K562 (cell line): ENCODE data around the gene FBXW10. TPM values are rescaled to one million over a fixed set of nuclear protein-coding genes. Genes with fewer than 3 reads are reported as not detected.
"Not testable (repeated sequence)": the region's sequence is repeated elsewhere in the genome, so short reads cannot be mapped to it uniquely, and the experiment has no call there.

Experiments
- ATAC-seq: fragments of 200-7000 bp; cut with Tn5 transposase; 3 replicates; pipeline ENCODE4 v1.9.1; 2020; ENCODE audit warnings: moderate library complexity
- Bru-seq: library from RNA; stranded (reverse); fragments of 400-500 nt; gene quantifications from one replicate; lab custom pipeline; 2021; lab: Mats Ljungman, UMichigan
- BruChase-seq, 2 experiments: library from RNA; stranded (reverse); fragments of 400-500 nt; gene quantifications; one replicate each; lab custom pipeline; 2021; lab: Mats Ljungman, UMichigan
- BruUV-seq: library from RNA; stranded (reverse); fragments of 400-500 nt; replicated peaks from 2 replicates; lab custom pipeline; 2021; lab: Mats Ljungman, UMichigan
- CTCF ChIA-PET: fragments of 300-600 bp; formaldehyde crosslinking; extraction: SDS; loops from one replicate; lab custom pipeline; 2021; ENCODE audit warnings: low intra/inter-chr PET ratio; lab: Yijun Ruan, JAX
- POLR2A ChIA-PET: fragments of 300-600, 350-650 bp; sonication (Branson Sonifier 250); formaldehyde crosslinking; extraction: SDS; loops from one replicate; lab custom pipeline; 2021; ENCODE audit warnings: antibody characterized with exemption, inconsistent platforms; lab: Yijun Ruan, JAX
- DNase-seq, 4 experiments: peaks; one replicate each; pipeline versions ENCODE4 v3.0.0 to v3.0.0-alpha.2; 2011 to 2018; ENCODE audit warnings: low spot score in 3 of 4, mixed read lengths in 3 of 4; ENCODE audit errors: extremely low read depth in 1 of 4
- FAIRE-seq: peaks from 2 replicates; lab custom pipeline; 2011; peaks lifted over from hg19 to GRCh38; lab: Jason Lieb, UNC
- H2AFZ ChIP-seq: 2 replicates; pipeline ENCODE4 v1.6.0; 2011; ENCODE audit warnings: low read depth, low read length, control low read depth, inconsistent platforms
- H3K27ac ChIP-seq: fragments of 200-600 bp; 3 replicates; pipeline ENCODE4 v1.8.0; 2011; ENCODE audit warnings: low read depth, mild to moderate bottlenecking, control low read depth, inconsistent platforms, low read length, moderate library complexity, mixed read lengths; ENCODE audit errors: extremely low read depth
- H3K27me3 ChIP-seq, 2 experiments: fragments of 300-600 bp in 1 of 2; 2 replicates in 1 of 2; 3 replicates in 1 of 2; pipeline versions ENCODE4 v1.6.0 to v1.8.0; 2011; ENCODE audit warnings: inconsistent platforms in 2 of 2, low read length in 2 of 2, mild to moderate bottlenecking in 1 of 2, mixed read lengths in 1 of 2, moderate library complexity in 1 of 2; ENCODE audit not compliant: control insufficient read depth in 2 of 2, insufficient read depth in 2 of 2
- H3K36me3 ChIP-seq: fragments of 300-600 bp; 3 replicates; pipeline ENCODE4 v1.8.0; 2011; ENCODE audit warnings: mild to moderate bottlenecking, low read length, inconsistent platforms; ENCODE audit not compliant: control insufficient read depth, insufficient read depth
- H3K4me1 ChIP-seq, 2 experiments: fragments of 200-600 bp in 1 of 2; replicated peaks in 1 of 2; 2 replicates in 1 of 2; 3 replicates in 1 of 2; pipeline versions ENCODE4 v1.5.1 to v1.8.0; 2011; ENCODE audit warnings: inconsistent platforms in 2 of 2, low read length in 2 of 2, mild to moderate bottlenecking in 1 of 2, mixed read lengths in 1 of 2, moderate library complexity in 1 of 2; ENCODE audit not compliant: control insufficient read depth in 2 of 2, insufficient read depth in 2 of 2
- H3K4me2 ChIP-seq: 2 replicates; pipeline ENCODE4 v1.6.1; 2011; ENCODE audit warnings: low read length, control low read depth, inconsistent platforms, mixed read lengths; ENCODE audit not compliant: insufficient read depth
- H3K4me3 ChIP-seq: fragments of 200-600 bp; sonication (generic), shearing (Covaris generic); 2 replicates; pipeline ENCODE4 v1.5.1; 2016; ENCODE audit warnings: control low read depth, inconsistent platforms
- H3K79me2 ChIP-seq: fragments of 200-600 bp; 3 replicates; pipeline ENCODE4 v1.8.0; 2011; ENCODE audit warnings: low read length, inconsistent platforms; ENCODE audit not compliant: control insufficient read depth, insufficient read depth
- H3K9ac ChIP-seq, 2 experiments: 2 replicates each; pipeline versions ENCODE4 v1.6.0 to v1.6.1; 2011; ENCODE audit warnings: low read depth in 2 of 2, low read length in 2 of 2, control low read depth in 1 of 2, inconsistent platforms in 1 of 2, mild to moderate bottlenecking in 1 of 2, mixed read lengths in 1 of 2; ENCODE audit not compliant: insufficient read depth in 1 of 2
- H3K9me1 ChIP-seq: one replicate; pipeline ENCODE4 v1.6.0; 2011; ENCODE audit warnings: inconsistent platforms, mild to moderate bottlenecking, low read length, moderate library complexity; ENCODE audit not compliant: control insufficient read depth, insufficient read depth
- H3K9me3 ChIP-seq: replicated peaks from 2 replicates; pipeline ENCODE4 v1.5.1; 2011; ENCODE audit warnings: low read depth, low read length, inconsistent platforms; ENCODE audit not compliant: control insufficient read depth, insufficient read depth
- H4K20me1 ChIP-seq: replicated peaks from 2 replicates; pipeline ENCODE4 v1.6.1; 2011; ENCODE audit warnings: low read length, inconsistent platforms, mixed read lengths; ENCODE audit not compliant: control insufficient read depth, insufficient read depth
- WGBS: fragments of 100-300 bp; shearing (Covaris generic); methylation state at CpG from one replicate; pipeline ENCODE4 v1.1.6; 2016; ENCODE audit warnings: low coverage, mixed read lengths; ENCODE audit not compliant: insufficient coverage; ENCODE audit errors: missing lambda C conversion rate; 5-methylcytosine and 5-hydroxymethylcytosine counted together
- in situ Hi-C: fragments of 300-500 bp; cut with MboI; formaldehyde crosslinking; loops from 4 replicates; pipeline ENCODE4 v1.15.0; 2018; ENCODE audit warnings: inconsistent platforms, mixed read lengths
- intact Hi-C: fragments of 100-400 bp; cut with micrococcal nuclease; formaldehyde crosslinking; loops from 2 replicates; pipeline ENCODE4 v1.14.2; 2022
- long read RNA-seq, 3 experiments: library from polyadenylated mRNA in 2 of 3; library from RNA in 1 of 3; unstranded in 2 of 3; stranded (forward) in 1 of 3; transcript quantifications; one replicate each; pipeline ENCODE4 v2.0.0, GENCODE V29; 2019 to 2022
- polyA minus RNA-seq, 3 experiments: library from RNA; depleted of rRNA, polyadenylated mRNA; stranded (reverse); fragments of >200 nt; gene quantifications; 2 replicates each; pipeline ENCODE4 v1.2.3, GENCODE V29; 2011
- polyA plus RNA-seq, 8 experiments: library from polyadenylated mRNA; depleted of rRNA in 4 of 8; stranded (reverse) in 5 of 8; unstranded in 3 of 8; fragments of >200 nt; fragmentation: Nextera tagmentation in 2 of 8; fragmentation: Illumina TruSeq in 1 of 8; extraction: Ambion mirVana in 2 of 8; extraction: Trizol in 1 of 8; gene quantifications; 2 replicates each; pipeline versions ENCODE4 v1.2.1 to v1.2.3, GENCODE V29; 2011 to 2014; ENCODE audit warnings: inconsistent platforms in 1 of 8, missing spikeins in 1 of 8
- total RNA-seq, 7 experiments: library from RNA; depleted of rRNA in 6 of 7; stranded (reverse); fragments of >200 nt in 6 of 7; fragmentation: Illumina TruSeq in 2 of 7; extraction: Trizol in 2 of 7; gene quantifications; 2 replicates each; pipeline versions ENCODE4 v1.2.1 to v1.2.3, GENCODE V29; 2011 to 2021; ENCODE audit warnings: low replicate concordance in 1 of 7

Gene FBXW10
- total RNA-seq (2011; cell fraction: chromatin; rRNA removed; ENCODE audit: low replicate concordance): not detected in 2 replicates
- not detected in 2 replicates for total RNA-seq (2011; cell fraction: nucleolus; rRNA removed)
- total RNA-seq (2011; cell fraction: nucleoplasm; rRNA removed): not detected in 2 replicates
- total RNA-seq (2014; rRNA removed): not detected in 2 replicates
- total RNA-seq (2014; rRNA removed; fragmentation: Illumina TruSeq; extraction: Trizol): not detected in 2 replicates
- total RNA-seq (2015; rRNA removed; fragmentation: Illumina TruSeq; extraction: Trizol): not detected in 2 replicates
- not detected in 2 replicates for total RNA-seq (2021)
- not detected in 2 replicates for polyA plus RNA-seq (2011; rRNA removed)
- polyA plus RNA-seq (2011; cell fraction: cytosol; rRNA removed): not detected in 2 replicates
- polyA plus RNA-seq (2011; cell fraction: nucleus; rRNA removed): not detected in 2 replicates
- polyA plus RNA-seq (2012): not detected in 2 replicates
- not detected in 2 replicates for polyA plus RNA-seq (2014; fragmentation: Illumina TruSeq; extraction: Trizol)
- polyA plus RNA-seq (2014; fragmentation: Nextera tagmentation; extraction: Ambion mirVana): not detected
- not detected in 2 replicates for polyA plus RNA-seq (2014; rRNA removed)
- polyA minus RNA-seq (2011; rRNA and poly(A)+ RNA removed): not detected in 2 replicates
- not detected in 2 replicates for polyA minus RNA-seq (2011; cell fraction: cytosol; rRNA and poly(A)+ RNA removed)
- not detected in 2 replicates for polyA minus RNA-seq (2011; cell fraction: nucleus; rRNA and poly(A)+ RNA removed)
- Bru-seq, nascent RNA: not detected
- BruChase-seq, experiment 1, labeled RNA remaining after a 2-hour chase: not detected
- BruChase-seq, experiment 2, labeled RNA remaining after a 6-hour chase: not detected
- long read RNA-seq, experiment 1: 0 reads
- long read RNA-seq, experiment 2: 0 reads
- long read RNA-seq, experiment 3: 0 reads

GRCh38 chr17:18743699-18744421 is at the start of gene FBXW10:
TSS of gene FBXW10 (plus strand) at chr17:18744054. CDS start at chr17:18744245, 191 bp downstream.
- ATAC-seq, H3K4me3 ChIP-seq, POLR2A ChIA-PET, intact Hi-C loops, H3K9me1 ChIP-seq, H3K36me3 ChIP-seq, DNase-seq, H3K27me3 ChIP-seq, H3K9ac ChIP-seq, in situ Hi-C loops, H4K20me1 ChIP-seq, H2AFZ ChIP-seq, H3K27ac ChIP-seq, H3K4me1 ChIP-seq, BruUV-seq, H3K79me2 ChIP-seq, H3K9me3 ChIP-seq, H3K4me2 ChIP-seq, CTCF ChIA-PET: not testable (repeated sequence)
- FAIRE-seq: peak; percentile 77
- WGBS: 55% methylated on average over 5 of the region's 10 CpGs

GRCh38 chr17:18695143-18695542 is 48.7 kb upstream of the FBXW10 start:
- H4K20me1 ChIP-seq, H3K4me1 ChIP-seq, ATAC-seq, BruUV-seq, H3K79me2 ChIP-seq, H2AFZ ChIP-seq, H3K9ac ChIP-seq, in situ Hi-C loops, FAIRE-seq, H3K9me1 ChIP-seq, intact Hi-C loops, CTCF ChIA-PET, H3K4me2 ChIP-seq, H3K36me3 ChIP-seq, H3K9me3 ChIP-seq, DNase-seq, H3K27ac ChIP-seq, POLR2A ChIA-PET, H3K27me3 ChIP-seq, H3K4me3 ChIP-seq: not testable (repeated sequence)
- whole genome bisulfite sequencing: 4% methylated on average over 2 of the region's 2 CpGs

- H3K27me3 ChIP-seq, ATAC-seq, H4K20me1 ChIP-seq, H3K4me1 ChIP-seq, H3K36me3 ChIP-seq, H3K9me1 ChIP-seq, CTCF ChIA-PET, H3K27ac ChIP-seq, intact Hi-C loops, FAIRE-seq, DNase-seq, H3K79me2 ChIP-seq, H3K9me3 ChIP-seq, BruUV-seq, in situ Hi-C loops: not testable (repeated sequence)
- POLR2A ChIA-PET: interaction anchor here (1.0 kb wide), 1 partner anchor 233 kb away, joined by 3 read pairs; no protein-coding TSS in a partner anchor
- Histone ChIP-seq H3K4me3 (peak overlapping the region; percentile 47), H2AFZ (peak overlapping the region; percentile 84), H3K4me2 (peak overlapping the region; percentile 69), H3K9ac (peak overlapping the region; percentile 60 to 79; a peak in 3 of 4 replicates)
- 57% methylated on average over 7 of the region's 8 CpGs for WGBS
Measured at GRCh38 chr17:18698473-18699103, 45.3 kb upstream of the FBXW10 start.
